HG02852 (cell line): ENCODE data around the gene AGR3.

Experiments used
- ATAC-seq: cut with Tn5 transposase; IDR thresholded peaks from one replicate; pipeline ENCODE4 v1.9.1; 2021; ENCODE audit warnings: mild to moderate bottlenecking, moderate library complexity; ENCODE audit not compliant: unreplicated experiment

AGR3 gene

DNA sequence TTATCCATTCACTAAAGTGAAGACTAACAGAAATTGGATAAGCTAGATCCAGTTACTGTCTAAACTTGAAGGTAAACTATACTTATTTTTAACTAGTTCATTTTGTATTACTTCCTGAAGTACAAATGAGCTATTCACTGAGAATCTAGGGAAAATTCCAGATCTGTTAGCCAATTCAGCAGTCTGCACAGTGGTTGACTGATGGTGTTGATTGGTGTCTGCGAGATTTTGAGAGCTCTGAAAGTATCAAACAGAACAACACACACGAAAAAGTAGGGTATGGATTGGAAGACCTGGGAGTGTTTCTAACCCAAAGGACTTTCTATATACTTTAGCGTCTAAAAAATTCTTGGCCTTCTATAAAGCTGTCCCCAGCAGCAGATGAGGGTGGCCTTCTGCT, 43.4 kb downstream of the AGR3 start:
- no peak for ATAC-seq

DNA sequence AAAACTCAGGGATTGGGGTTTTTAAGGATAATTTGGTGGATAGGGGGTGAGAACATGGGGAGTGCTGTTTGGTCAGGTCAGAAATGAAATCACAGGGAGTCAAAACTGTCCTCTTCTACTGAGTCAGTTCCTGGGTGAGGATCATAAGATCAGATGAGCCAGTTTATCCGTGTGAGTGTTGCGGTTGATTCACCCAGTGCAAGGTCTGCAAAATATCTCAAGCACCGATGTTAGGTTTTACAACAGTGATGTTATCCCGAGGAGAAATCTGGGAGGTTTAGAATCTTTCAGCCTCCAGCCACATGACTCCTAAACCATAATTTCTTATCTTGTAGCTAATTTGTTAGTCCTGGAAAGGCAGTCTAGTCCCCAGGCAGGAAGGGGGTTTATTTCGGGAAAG, 45.3 kb downstream of the AGR3 start:
- ATAC-seq, result no peak

DNA sequence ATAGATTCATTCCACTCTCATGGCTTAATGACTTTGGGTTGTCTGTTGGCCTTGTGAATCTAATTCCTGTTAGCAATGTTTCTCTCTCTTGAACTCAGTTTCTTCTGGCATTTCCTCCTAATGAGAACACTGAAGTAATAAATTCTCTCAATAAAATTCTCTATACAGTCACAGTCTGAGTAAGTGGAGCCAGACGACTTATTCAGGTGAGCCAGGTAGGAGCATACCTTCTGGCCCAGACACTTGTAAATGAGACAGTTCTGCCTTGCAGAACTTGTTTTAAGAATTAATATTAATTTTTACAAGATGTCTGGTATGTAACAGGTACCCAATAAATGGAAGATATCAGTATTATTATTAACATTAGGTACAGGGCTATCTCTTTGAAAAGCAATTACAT, 48.4 kb downstream of the AGR3 start:
- no peak for ATAC-seq

DNA sequence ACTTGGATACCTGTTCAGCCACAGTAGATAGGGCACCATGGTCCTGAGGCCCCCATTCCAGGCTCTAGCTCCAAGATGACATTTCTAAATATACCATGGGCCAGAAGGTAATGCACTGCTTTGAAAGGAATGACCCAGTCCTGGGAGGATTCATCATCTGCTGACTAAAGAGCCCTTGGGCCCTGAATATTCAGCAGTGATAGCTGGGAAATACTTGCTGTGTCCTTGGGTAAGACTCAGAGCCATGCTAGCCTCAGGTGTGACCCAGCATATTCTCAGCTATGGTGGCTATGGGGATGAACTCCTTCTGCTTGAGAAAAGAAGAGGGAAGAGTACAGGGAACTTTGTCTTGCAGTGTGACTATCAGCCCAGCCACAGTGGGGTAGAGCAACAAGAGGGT, 55.7 kb downstream of the AGR3 start:
- ATAC-seq, result no peak

DNA sequence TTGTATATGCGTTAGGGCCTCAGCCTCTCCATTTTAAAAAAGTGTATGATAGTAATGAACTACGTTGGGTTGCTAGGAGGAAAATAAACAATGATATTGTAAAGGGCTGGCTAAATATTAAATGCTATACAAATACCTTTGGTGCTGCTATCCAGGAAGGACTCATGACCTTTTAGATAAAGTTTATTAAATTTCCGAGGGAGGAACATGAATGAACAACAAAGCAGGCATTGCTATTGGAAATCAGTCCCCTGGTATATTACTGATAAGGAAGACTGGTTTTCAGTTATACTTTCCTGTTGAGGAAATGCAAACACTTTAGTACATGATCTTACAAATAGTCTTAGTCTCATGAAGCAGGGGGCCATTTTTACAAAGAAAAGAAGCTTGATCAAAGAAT, 59.8 kb downstream of the AGR3 start:
- no peak for ATAC-seq

DNA sequence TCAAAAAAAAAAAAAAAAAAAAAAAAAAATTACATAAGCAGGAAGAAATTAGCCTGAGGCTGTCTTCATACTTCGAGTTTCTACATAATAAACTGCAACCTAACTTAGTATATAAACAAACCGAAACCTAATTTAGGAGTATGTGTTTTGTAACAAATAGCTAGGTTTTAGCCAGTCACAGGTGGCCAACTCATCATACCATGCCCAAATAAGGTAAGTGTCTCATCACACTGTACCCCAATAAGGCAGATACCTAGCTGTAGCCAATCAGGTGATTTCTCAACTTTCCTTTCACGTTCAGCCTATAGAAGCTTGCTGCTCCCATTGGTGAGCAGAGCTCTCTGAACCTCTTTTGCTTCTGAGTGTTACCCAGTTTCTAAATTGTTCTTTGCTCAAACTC, 63.1 kb downstream of the AGR3 start:
- ATAC-seq, result no peak

DNA sequence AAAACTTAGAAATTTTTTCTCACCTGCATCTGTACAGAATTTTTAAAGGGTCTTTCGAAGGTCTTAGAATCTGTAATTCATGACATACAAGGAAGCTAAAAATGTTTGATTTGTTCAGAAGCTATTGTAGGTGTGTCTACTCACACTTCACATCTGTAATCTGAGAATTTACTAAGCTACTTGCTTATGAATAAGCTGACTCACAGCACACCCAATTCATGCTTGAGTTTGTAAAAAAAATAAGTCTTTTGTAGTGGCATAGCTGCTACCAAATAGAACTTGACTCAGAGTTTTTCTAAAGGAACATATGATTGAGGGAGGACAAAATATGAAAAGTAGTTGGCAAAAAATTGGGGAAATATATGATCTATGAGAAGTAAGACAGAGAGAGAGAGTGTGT, 64.2 kb downstream of the AGR3 start:
- ATAC-seq, result no peak

DNA sequence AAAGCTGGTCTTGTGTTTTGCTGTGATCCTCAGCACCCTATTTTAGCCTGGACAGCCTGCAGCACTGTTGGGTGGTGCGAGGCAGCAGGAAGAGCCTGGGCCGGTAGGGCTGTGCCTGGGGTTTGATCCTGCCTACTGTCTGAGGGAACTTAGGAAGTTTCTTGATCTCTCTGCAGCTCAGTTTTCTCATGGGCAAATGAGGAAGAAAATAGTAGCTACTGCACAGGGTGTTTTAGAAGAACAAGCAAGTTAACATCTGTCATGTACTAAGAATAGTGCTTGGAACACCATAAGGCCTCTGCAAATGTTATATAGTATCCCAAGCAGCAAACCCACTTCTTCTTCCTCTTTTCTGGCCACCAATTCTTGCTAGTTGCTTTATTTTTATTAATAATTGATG, 65.0 kb downstream of the AGR3 start:
- no peak for ATAC-seq

DNA sequence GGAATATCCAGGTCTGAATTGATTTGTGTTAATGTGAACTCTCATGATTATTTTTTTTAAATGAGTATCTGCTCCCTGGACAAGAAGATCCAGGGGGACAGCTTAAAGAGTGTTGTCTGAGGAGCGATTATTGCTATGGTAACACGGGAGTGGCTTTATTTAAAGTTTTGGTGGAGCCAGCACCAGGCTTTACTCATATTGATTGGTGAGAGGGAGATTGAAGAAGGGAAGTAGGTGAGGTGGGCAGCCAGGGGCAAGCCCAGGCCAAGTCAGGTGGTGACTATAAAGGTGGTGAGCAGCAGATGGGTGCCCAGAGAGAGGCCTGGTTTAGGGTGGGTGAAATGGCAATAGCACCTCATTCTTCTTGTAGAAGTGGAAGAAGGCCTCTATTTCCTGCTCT, 66.8 kb downstream of the AGR3 start:
- no peak for ATAC-seq

DNA sequence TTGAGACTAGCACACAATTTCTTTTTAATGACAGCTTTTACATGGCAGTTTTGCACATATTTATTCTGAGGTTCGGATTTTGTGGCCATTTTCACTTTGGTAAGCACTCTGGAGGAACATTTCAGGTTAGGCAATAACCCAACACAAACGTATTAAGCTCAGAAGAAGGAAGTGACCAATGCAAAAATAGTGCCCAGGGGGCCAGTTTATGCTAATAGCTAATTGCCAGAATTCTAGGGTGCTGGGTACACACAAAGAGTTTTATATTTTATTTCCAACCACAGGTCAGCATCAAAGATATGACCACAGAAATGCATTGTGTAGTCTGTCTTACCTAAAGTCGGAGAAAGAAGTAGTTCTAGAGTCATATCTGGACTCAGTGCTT, 68.6 kb downstream of the AGR3 start:
- no peak for ATAC-seq

DNA sequence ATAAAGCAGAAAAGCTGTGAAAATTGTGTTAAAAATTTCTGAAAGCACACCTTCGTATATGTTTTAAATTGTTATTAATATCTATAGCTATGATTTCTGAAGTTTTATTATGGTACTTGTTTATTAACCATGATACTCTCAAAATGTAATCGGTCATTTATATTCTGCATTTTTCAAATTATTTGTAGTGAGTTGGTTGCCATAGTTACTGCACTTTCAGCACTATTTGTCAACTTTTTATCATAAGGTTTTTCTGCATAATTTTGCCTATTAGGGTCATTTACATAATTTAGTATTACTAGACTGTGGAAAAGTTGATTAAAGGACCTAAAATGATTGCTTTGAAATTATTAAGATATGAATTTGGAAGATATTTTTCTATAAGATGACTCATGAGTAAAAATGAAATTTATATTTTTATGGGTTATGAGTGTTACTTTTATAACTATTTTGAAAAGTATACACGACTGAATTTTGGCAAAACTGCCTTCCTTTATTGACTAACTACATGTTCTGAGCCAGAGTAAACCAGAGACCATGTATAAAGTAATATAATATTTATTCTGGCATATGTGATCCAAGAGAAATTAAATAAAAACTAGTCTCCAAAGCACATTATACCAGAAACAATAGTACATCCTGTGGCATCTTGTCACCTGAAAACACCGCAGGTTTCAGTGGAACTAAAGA, 69.1 kb downstream of the AGR3 start:
- ATAC-seq, result no peak

DNA sequence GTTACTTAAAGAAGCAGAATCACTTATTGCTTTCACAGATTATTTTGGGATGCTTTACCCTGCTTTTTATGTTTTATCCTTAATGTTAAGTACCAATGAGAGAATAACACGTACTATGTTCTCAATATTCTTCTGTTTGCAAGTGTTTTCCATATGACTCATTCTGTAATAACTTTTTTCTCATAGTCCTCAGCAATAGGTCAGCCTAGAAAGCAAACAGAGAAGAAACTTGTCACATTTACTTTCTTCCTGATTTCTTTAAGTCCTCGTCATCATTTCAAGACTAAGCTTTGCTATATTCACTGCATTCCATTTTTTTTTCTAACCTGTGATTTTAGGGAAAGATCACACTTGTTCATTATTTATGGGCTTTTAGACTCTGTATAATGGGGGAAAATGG, 70.2 kb downstream of the AGR3 start:
- no peak for ATAC-seq

DNA sequence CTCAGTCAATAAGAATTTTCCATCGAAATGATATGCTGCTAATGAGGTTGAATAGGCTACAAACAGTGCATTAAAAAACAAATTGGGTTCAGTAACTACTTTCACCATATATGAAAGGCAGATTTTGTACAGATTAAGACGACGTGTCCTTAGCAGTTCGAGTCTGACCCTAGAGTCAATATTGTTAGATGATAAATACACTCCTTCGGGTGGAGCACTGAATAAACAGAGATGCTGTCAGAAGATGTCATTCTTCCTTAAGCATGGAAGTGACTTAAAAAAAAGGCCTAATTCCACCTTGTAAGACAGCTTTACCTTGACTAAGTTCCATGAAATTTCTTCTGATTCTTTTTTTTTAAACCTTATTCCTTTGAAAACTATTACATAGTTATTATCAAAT, 71.2 kb downstream of the AGR3 start:
- ATAC-seq, result no peak

DNA sequence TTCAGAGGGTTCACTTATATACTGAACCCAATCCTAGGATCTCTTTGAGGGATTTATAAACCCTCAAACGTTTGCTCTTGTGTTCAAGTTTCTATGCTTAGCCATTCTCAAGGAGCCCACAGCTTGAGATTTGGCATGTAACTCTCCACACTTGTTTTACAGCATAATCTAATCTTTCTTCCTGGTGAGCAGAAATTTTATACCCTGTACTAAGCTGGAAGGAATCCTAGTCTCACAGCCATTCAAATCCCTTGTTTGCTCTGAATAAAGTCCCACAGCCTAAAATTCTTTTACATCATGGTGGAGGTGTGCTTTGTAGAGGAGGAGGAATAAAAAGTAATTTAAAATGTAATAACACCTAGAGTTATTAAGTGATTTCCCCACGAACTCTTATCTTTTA, 71.7 kb downstream of the AGR3 start:
- no peak for ATAC-seq
